Colon (tissue), 2 donors: Measurements from ENCODE around the gene UGT1A6.
A peak's percentile ranks its signal among the peaks of the same experiment; 100 is the strongest.
"Not testable (repeated sequence)": the region's sequence is repeated elsewhere in the genome, so short reads cannot be mapped to it uniquely, and the experiment has no call there.

Source experiments
- FAIRE-seq: peaks from 2 replicates; lab custom pipeline; 2012; peaks lifted over from hg19 to GRCh38; lab: Jason Lieb, UNC
- donor health status: control.
- donor health status: control.

Gene UGT1A6

GRCh38 chr2:233686928-233687327 lies 5.8 kb upstream of the UGT1A6 start:
- no peak for FAIRE-seq

DNA sequence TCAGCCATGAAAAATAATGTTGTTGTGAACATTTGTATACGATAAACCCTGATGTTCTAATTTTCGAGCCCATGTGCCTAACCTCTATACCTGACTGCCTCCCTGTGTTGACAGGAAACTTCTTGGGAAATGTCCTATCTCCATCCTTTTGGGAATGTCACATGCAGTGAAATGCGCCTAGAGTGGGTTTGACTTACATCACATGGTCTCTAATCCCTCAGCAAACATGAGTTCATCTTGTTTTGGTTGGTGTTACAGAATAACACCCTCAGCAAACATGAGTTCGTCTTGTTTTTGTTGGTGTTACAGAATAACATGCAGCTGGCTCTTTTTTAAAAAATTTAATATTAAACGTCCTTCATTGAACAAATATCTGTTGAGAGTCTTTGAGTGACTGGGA lies 4.3 kb upstream of the UGT1A6 start:
- no peak for FAIRE-seq

DNA sequence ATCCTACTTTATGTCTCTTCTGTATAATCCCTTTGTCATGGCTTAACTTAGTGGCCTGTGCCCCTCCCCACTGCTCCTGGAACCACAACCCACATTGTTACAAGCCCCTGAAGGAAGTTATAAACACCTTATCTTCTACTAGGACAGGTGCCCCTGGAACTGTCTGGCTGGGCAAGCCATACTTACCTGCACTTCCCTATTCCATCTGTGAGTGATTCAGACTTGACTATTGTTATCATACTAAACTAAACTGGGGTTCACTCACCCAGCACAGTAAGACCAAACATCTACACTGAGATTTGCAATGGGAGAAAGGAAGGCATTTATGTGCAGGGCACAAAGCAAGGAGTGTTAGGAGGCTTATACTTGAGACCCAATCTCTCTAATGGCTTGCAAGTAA lies 3.7 kb upstream of the UGT1A6 start:
- FAIRE-seq, result no peak

DNA sequence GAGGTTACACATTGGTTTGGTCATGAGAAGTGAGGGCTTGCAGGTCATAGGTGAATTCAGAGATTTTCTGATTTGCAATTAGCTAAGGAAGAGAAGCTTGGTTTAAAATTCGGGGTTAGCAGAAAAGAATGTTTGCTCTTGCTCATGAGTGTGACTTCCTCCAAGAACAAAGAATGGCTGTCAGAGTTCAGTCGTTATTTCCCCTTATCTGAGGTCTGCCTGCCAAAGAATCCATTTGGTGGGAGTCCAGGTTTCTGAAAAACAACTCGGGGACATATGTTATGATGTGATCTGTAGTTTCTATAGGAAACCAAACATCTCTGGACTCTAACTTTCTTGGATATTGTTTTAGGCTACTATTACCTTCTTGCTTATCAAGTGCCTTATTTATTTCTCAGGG lies 3.2 kb upstream of the UGT1A6 start:
- FAIRE-seq, result no peak

DNA sequence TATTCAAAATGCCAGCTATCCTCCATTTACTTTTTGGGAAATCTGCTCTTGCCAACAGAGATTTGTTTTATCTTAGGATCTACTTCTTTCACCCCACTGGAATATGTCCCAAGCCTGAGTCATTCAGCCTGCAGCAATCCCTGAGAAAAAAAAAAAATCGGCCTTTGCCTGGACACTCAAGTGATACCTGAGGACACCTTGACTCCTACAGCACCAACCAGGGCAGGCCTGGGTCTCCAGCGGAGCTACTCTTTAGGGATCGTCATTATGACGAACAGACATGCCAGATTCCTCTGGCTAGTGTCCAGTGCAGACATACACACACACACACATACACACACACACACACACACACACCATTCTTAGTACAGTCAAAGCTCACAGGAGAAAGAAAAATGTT lies 2.2 kb upstream of the UGT1A6 start:
- FAIRE-seq, result no peak

DNA sequence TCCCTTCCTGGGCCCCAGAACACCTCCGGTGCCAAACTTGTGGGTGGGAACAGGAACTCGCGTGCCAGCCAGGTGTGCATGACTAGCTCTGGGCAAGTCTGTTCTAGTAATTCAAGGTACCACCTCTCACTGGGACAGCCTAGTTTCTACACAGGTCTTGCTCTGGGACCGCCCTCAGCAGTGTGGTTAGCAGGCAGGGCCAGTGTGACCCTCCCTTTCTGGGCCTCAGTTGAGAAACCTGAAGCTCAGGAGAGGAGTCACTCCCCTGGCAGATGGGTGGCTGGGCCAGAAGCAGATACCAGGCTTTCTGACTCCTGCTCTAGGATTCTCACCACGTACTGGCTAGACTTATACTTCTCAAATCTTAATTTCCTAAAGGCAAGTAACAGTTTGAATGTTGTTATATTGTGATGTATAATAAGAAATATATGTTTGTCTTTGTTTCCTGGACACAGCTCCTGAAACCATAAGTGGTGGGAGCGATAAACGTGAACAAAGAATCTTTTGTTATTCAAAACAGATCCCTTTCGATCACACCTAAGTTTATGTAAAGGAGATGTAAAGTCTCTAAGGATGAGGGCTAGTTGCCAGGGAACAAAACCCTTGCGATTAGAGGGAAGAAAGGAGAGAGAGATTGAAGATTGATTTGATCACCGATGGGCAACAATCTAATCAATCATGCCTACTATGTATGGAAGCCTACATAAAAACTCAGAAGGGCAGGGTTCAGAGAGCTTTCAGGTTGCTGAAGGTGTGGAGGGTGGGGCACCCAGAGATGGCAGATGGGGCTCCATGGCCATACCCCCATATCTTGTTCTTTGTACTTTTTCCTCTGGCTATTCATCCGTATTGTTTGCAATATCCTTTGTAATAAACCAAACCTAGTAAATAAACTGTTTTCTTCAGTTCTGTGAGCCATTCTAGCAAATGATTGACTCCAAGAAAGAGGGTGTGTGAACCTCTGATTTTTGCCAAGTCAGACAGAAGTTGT lies 952 bp upstream of the UGT1A6 start:
- no peak for FAIRE-seq

GRCh38 chr2:233693963-233694362 lies 1.3 kb downstream of the UGT1A6 start:
- no peak for FAIRE-seq

GRCh38 chr2:233698740-233699139 lies 6.0 kb downstream of the UGT1A6 start:
- no peak for FAIRE-seq

DNA sequence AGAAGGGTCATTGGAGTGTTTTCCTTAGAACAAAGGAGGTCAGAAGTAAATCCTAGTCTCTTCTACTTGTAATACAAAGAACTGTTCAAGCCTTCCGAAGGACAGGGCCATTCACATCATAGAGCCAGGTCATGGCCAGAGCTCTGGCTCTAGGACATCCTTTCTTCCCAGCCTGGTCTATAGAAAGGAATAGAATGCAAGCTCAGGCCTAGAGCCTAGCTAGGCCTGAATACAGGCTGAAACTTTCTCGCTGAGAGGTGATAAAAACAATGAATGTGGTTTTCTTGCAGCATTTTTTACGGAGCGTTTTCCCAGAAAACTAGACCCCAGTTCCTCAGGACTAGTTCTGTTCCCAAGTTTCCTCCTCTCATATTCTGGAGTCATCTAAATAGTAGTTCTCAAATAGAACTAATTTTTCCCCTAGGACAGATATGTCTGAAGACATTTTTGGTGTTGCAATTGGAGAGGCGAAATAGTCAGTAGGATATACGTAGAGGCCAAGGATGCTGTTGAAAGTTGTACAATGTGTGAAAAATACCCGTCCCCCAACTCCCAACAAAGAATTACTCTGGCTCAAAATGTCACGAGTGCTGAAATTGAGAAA lies 6.8 kb downstream of the UGT1A6 start:
- no peak for FAIRE-seq

GRCh38 chr2:233700028-233700635 lies 7.4 kb downstream of the UGT1A6 start:
- peak; percentile 84 for FAIRE-seq

DNA sequence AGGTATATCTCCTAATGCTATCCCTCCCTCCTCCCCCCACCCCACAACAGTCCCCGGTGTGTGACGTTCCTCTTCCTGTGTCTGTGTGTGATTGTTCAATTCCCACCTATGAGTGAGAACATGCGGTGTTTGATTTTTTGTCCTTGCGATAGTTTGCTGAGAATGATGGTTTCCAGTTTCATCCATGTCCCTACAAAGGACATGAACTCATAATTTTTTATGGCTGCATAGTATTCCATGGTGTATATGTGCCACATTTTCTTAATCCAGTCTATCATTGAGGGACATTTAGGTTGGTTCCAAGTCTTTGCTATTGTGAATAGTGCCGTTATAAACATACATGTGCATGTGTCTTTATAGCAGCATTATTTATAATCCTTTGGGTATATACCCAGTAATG lies 8.2 kb downstream of the UGT1A6 start:
- not testable (repeated sequence) for FAIRE-seq

- no peak for FAIRE-seq
Measured at GRCh38 chr2:233702238-233702637, 9.5 kb downstream of the UGT1A6 start.

DNA sequence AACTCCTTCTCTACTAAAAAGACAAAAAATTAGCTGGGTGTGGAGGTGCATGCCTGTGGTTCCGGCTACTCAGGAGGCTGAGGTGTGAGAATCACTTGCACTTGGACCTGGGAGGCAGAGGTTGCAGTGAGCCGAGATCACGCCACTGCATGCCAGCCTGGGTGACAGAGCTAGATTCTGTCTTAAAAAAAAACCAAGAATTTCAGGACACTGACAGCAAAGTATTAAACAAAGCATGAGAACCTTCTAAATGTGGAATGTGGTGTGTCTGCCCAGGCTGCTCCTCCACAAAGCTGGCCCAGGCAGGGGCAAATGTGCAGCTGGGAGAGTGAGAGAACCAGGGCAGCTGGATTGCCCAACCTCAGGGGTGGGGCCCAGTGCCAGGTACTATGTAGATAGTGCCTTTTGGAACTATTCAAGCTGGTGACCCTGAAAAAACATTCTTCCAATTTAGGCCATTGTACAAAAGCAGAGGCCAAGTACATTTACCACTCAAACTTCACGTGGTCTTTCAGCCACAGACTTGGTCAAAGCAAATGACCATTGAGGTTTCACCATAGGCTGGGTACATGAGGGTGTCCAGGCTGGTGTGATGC lies 13.3 kb downstream of the UGT1A6 start:
- FAIRE-seq, result no peak

GRCh38 chr2:233706720-233707119 lies 14.0 kb downstream of the UGT1A6 start:
- no peak for FAIRE-seq

DNA sequence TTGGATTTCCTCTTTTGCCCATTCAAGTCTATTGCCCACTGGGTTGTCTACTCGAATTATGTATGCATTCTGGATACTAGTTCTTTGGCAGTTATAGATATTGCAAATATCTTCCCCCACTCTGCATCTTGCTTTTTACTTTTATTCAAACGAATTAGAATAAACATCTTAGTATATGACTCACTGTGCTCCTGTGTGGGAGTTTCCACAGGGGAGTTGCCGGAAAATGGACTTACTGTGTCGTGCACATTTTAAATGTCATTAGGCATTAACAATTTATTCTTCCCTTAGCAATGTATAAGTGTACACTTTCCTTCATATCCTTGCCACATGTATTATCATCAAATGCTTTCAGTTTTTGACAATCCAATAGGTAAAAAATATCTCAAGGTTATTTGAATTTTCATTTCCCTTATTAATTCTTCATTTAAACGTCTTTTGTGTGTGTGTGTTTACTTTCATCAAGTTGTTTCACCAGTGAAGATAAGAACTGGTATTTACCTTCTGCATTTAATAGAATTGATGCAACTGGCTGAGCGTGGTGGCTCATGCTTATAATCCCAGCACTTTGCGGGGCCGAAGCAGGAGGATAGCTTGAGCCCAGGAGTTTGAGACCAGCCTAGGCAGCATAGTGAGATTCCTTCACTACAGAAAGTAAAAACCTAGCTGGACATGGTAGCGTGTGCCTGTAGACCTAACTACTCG lies 15.4 kb downstream of the UGT1A6 start:
- FAIRE-seq, result no peak

DNA sequence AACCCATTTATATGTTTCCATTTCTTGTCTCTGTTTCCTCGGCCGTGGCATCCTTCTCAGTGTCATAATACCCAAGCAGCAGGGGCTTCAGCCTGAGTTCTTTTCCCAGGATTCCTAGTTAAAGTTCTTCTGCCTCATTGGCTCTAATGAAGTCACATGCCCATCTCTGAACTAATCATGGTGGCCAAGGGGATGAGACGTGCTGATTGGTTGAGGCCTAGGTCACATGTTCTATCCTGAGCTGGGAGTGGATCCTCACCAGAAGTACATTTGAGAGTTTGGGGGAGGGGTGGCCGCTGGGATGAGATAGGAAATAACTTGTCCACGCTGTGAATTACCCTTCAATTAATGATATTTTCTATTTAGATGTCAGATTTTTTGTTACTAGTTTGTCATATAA lies 16.3 kb downstream of the UGT1A6 start:
- FAIRE-seq, result no peak

DNA sequence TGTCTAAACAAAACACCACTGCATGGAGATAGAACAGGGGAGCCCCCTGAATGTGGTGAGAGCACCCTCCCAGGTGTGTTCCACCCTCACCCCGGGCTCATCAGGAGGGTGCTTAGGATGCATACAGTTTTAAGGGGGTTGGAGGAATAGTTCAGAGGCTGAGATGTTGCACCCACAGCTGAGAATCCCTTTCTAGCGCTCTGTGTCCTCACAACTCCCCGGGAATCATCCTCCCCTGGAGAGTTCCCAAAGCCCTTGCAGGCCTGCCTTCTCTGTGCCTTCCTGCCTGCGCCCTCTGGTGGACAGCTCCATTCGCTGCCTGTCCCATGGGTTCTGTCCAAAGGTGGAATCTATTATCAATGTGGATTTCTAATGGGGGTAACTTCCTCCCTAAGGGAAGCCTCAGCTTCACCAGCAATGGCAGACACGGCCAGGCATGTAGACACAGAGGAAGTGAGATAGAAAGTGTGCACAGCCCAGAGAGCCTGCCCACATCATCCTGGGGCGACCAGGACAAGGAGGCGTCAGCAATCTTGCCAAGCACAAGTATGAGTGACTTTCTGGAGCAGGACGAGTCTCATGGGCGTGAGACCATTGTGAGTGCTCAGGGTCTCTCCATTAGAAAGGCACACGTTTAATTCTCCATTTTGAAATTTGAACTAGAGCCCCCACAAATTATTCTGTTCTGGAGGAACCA lies 18.8 kb downstream of the UGT1A6 start:
- FAIRE-seq, result no peak

GRCh38 chr2:233712611-233713261 lies 20.0 kb downstream of the UGT1A6 start, which contains the start of gene UGT1A5:
TSS of gene UGT1A5 (plus strand) at chr2:233712907. CDS start at chr2:233712992, 85 bp downstream.
- no peak for FAIRE-seq

DNA sequence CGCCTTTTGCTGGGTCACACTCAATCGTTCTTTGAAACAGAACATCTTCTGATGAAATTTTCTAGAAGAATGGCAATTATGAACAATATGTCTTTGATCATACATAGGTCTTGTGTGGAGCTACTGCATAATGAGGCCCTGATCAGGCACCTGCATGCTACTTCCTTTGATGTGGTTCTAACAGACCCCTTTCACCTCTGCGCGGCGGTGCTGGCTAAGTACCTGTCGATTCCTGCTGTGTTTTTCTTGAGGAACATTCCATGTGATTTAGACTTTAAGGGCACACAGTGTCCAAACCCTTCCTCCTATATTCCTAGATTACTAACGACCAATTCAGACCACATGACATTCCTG lies 20.5 kb downstream of the UGT1A6 start:
- no peak for FAIRE-seq

- FAIRE-seq, result no peak
Measured at GRCh38 chr2:233714121-233714520, 21.4 kb downstream of the UGT1A6 start.

DNA sequence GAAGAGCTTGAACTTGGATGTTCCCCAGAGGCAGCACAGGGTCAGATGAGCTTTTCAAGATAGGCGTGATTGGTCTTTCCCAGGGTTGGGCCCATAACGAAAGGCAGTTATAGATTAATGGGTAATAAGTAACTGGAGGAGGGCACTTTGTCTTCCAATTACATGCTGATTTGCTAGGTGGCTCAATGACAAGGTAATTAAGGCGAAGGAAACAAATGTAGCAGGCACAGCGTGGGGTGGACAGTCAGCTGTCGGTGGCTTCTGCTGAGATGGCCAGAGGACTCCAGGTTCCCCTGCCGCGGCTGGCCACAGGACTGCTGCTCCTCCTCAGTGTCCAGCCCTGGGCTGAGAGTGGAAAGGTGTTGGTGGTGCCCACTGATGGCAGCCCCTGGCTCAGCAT lies 25.9 kb downstream of the UGT1A6 start, which contains the start of gene UGT1A4:
Gene UGT1A4, plus strand, starts transcription at position 185 of the 400 bp plus-strand sequence. Its CDS starts 85 bp downstream, at position 270.
- no peak for FAIRE-seq
